Caco-2 (cell line): ENCODE measurements around the gene CXCL3. TPM values are rescaled to one million over a fixed set of nuclear protein-coding genes. Genes with fewer than 3 reads are reported as not detected.

ENCODE experiments used
- BruUV-seq: library from RNA; stranded (reverse); fragments of 400-500 nt; replicated peaks from 2 replicates; lab custom pipeline; 2021; lab: Mats Ljungman, UMichigan
- CTCF ChIA-PET: fragments of 300-600 bp; sonication (Branson Sonifier 250); formaldehyde crosslinking; loops from one replicate; lab custom pipeline; 2022; ENCODE audit warnings: antibody characterized with exemption; lab: Charles Lee
- POLR2A ChIA-PET: fragments of 300-600 bp; sonication (Branson Sonifier 250); formaldehyde crosslinking; loops from one replicate; lab custom pipeline; 2022; ENCODE audit warnings: antibody characterized with exemption; lab: Charles Lee
- DNase-seq, 2 experiments: peaks; one replicate each; pipeline versions ENCODE4 v3.0.0 to v3.0.0-alpha.2; 2020 to 2022
- H3K27me3 ChIP-seq: replicated peaks from 2 replicates; pipeline ENCODE4 v1.6.0; 2011; ENCODE audit warnings: low read length; ENCODE audit not compliant: control insufficient read depth, insufficient read depth
- H3K36me3 ChIP-seq: 2 replicates; pipeline ENCODE4 v1.5.1; 2011; ENCODE audit warnings: low read length; ENCODE audit not compliant: control insufficient read depth, insufficient read depth
- H3K4me1 ChIP-seq: fragments of 250-450 bp; sonication (Bioruptor Pico); 2 replicates; pipeline ENCODE4 v1.5.1; 2020; ENCODE audit warnings: mild to moderate bottlenecking
- H3K4me3 ChIP-seq: 2 replicates; pipeline ENCODE4 v1.5.1; 2011; ENCODE audit warnings: low read depth, mild to moderate bottlenecking, control low read depth, low read length
- H3K9me3 ChIP-seq: fragments of 250-450 bp; sonication (Bioruptor Pico); 2 replicates; pipeline ENCODE4 v1.5.1; 2020; ENCODE audit warnings: mild to moderate bottlenecking, moderate library complexity
- H3K27ac Mint-ChIP-seq: one replicate; pipeline ENCODE4 v1.8.0; 2022; ENCODE audit warnings: mixed read lengths; ENCODE audit not compliant: unreplicated experiment
- H3K27me3 Mint-ChIP-seq: one replicate; pipeline ENCODE4 v1.8.0; 2022; ENCODE audit warnings: mixed read lengths; ENCODE audit not compliant: insufficient read depth, unreplicated experiment
- H3K36me3 Mint-ChIP-seq: one replicate; pipeline ENCODE4 v1.8.0; 2022; ENCODE audit warnings: mild to moderate bottlenecking, mixed read lengths; ENCODE audit not compliant: insufficient read depth, unreplicated experiment
- H3K4me1 Mint-ChIP-seq: one replicate; pipeline ENCODE4 v1.8.0; 2022; ENCODE audit warnings: low read depth, mixed read lengths; ENCODE audit not compliant: unreplicated experiment
- H3K4me3 Mint-ChIP-seq: one replicate; pipeline ENCODE4 v1.8.0; 2022; ENCODE audit warnings: mild to moderate bottlenecking, moderate library complexity, mixed read lengths; ENCODE audit not compliant: unreplicated experiment
- H3K9me3 Mint-ChIP-seq: one replicate; pipeline ENCODE4 v1.8.0; 2022; ENCODE audit warnings: mixed read lengths; ENCODE audit not compliant: unreplicated experiment
- intact Hi-C: fragments of 100-400 bp; cut with micrococcal nuclease; formaldehyde crosslinking; loops from one replicate; pipeline ENCODE4 v1.10.0; 2022; ENCODE audit not compliant: unreplicated experiment
- total RNA-seq: library from RNA; stranded (reverse); gene quantifications from 2 replicates; pipeline ENCODE4 v1.2.3, GENCODE V29; 2022
- TF ChIP-seq, protein P1 (sequence below), 2 experiments: fragments of 200-600 bp in 1 of 2; IDR thresholded peaks; 1 replicate in 1 of 2; 2 replicates in 1 of 2; pipeline versions ENCODE4 v1.5.1 to v1.8.0; 2011 to 2022; ENCODE audit warnings: antibody characterized with exemption in 1 of 2, control low read depth in 1 of 2, inconsistent platforms in 1 of 2, low read depth in 1 of 2, low read length in 1 of 2, mild to moderate bottlenecking in 1 of 2, moderate library complexity in 1 of 2; ENCODE audit not compliant: insufficient read depth in 1 of 2, severe bottlenecking in 1 of 2, unreplicated experiment in 1 of 2

CXCL3 gene
- total RNA-seq, 1 experiment from 2014 or later, result 1.9 TPM

DNA sequence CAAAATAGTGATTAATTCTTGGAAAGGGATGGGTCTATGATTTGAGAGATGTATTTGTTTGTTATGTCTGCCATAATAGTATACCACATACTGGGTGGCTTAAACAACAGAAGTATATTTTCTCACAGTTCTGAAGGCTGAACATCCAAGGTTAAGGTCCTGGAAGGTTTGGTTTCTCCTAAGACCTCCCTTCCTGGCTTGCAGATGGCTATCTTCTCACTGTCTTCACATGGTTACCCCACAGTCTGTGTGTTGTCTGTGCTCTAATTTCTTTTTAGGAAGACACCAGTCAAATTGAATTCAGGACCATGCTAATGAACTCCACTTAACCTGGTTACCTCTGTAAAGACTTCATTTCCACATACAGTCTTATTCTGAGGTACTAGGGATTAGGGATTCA lies 34.9 kb upstream of the CXCL3 start:
- Histone ChIP-seq H3K36me3 (no peaks in the 10 kb centered on the region), H3K9me3 (peaks cover 14% of the 10 kb centered on the region), H3K27me3 (no peaks in the 10 kb centered on the region), H3K4me3 (no peak overlapping the region), H3K4me1 (no peaks in the 10 kb centered on the region)
- no peaks in the 10 kb centered on the region for H3K36me3 Mint-ChIP-seq
- H3K9me3 Mint-ChIP-seq, result no peaks in the 10 kb centered on the region
- intact Hi-C loops, result no loop called here
- no peak for DNase-seq
- no peaks in the 10 kb centered on the region for H3K27me3 Mint-ChIP-seq
- TF ChIP-seq, protein P1, sequence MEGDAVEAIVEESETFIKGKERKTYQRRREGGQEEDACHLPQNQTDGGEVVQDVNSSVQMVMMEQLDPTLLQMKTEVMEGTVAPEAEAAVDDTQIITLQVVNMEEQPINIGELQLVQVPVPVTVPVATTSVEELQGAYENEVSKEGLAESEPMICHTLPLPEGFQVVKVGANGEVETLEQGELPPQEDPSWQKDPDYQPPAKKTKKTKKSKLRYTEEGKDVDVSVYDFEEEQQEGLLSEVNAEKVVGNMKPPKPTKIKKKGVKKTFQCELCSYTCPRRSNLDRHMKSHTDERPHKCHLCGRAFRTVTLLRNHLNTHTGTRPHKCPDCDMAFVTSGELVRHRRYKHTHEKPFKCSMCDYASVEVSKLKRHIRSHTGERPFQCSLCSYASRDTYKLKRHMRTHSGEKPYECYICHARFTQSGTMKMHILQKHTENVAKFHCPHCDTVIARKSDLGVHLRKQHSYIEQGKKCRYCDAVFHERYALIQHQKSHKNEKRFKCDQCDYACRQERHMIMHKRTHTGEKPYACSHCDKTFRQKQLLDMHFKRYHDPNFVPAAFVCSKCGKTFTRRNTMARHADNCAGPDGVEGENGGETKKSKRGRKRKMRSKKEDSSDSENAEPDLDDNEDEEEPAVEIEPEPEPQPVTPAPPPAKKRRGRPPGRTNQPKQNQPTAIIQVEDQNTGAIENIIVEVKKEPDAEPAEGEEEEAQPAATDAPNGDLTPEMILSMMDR (IDR thresholded peaks at IDR 0.05; ENCODE audit: insufficient read depth in 1 of 2, low read depth in 1 of 2, low read length in 1 of 2, severe bottlenecking in 1 of 2, unreplicated experiment in 1 of 2), result no peak
- H3K27ac Mint-ChIP-seq, result no peak overlapping the region
- BruUV-seq, result no TSS peak
- POLR2A ChIA-PET, result no interaction called here
- H3K4me1 Mint-ChIP-seq, result no peaks in the 10 kb centered on the region
- H3K4me3 Mint-ChIP-seq, result no peak overlapping the region
- CTCF ChIA-PET, result no interaction called here

DNA sequence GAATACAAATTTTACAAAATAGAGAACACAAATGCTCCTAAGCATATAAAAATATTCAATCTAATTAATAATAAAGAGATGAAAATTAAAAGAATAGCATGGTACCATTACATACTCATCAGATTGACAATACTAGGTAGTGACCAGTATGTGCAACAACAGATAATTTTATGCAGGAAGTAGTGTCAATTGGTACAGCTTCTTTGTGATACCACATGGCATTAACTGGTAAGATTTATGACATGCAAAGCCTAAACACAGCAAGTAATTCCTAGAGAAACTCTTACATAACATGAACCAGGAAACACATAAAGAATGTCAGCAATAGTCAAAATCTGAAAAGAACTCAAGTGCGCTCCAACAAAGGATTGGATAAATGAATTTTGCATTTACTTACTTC lies 34.2 kb upstream of the CXCL3 start:
- H3K4me1 Mint-ChIP-seq, result no peaks in the 10 kb centered on the region
- H3K9me3 Mint-ChIP-seq, result no peaks in the 10 kb centered on the region
- intact Hi-C loops, result no loop called here
- Histone ChIP-seq H3K4me3 (no peak overlapping the region), H3K9me3 (peaks cover 14% of the 10 kb centered on the region), H3K4me1 (no peaks in the 10 kb centered on the region), H3K27me3 (no peaks in the 10 kb centered on the region), H3K36me3 (no peaks in the 10 kb centered on the region)
- no peak for DNase-seq
- no peaks in the 10 kb centered on the region for H3K27me3 Mint-ChIP-seq
- POLR2A ChIA-PET, result no interaction called here
- no peak overlapping the region for H3K4me3 Mint-ChIP-seq
- H3K27ac Mint-ChIP-seq, result no peak overlapping the region
- CTCF ChIA-PET, result no interaction called here
- H3K36me3 Mint-ChIP-seq, result no peaks in the 10 kb centered on the region
- no TSS peak for BruUV-seq
- TF ChIP-seq, protein P1 (IDR thresholded peaks at IDR 0.05; ENCODE audit: insufficient read depth in 1 of 2, low read depth in 1 of 2, low read length in 1 of 2, severe bottlenecking in 1 of 2, unreplicated experiment in 1 of 2), result no peak

DNA sequence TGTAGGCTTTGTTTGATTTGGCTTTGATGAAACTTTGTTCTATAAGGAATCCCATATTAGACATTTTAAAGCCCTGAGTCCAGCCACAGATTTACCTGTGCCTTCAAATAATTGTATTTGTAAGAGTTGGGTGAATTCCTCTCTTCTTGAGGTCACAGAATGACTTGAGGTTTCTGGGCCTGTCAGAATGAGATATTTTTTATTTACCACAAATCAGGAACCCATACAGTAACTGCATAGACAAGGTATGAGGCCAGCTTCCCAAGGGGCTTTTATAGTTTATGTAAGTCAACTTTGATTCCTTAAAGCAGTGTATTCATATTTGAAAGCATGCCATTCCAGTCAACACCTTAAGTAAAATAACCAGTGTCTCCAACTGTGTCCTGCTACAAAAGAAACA lies 29.1 kb upstream of the CXCL3 start:
- intact Hi-C loops, result no loop called here
- no peaks in the 10 kb centered on the region for H3K27me3 Mint-ChIP-seq
- BruUV-seq, result no TSS peak
- Histone ChIP-seq H3K9me3 (peaks cover 14% of the 10 kb centered on the region), H3K4me3 (no peak overlapping the region), H3K27me3 (no peaks in the 10 kb centered on the region), H3K4me1 (peaks cover 26% of the 10 kb centered on the region), H3K36me3 (no peaks in the 10 kb centered on the region)
- TF ChIP-seq, protein P1 (IDR thresholded peaks at IDR 0.05; ENCODE audit: insufficient read depth in 1 of 2, low read depth in 1 of 2, low read length in 1 of 2, severe bottlenecking in 1 of 2, unreplicated experiment in 1 of 2), result no peak
- H3K27ac Mint-ChIP-seq, result no peak overlapping the region
- CTCF ChIA-PET, result no interaction called here
- DNase-seq, result no peak
- no peaks in the 10 kb centered on the region for H3K36me3 Mint-ChIP-seq
- H3K4me1 Mint-ChIP-seq, result peaks cover 12% of the 10 kb centered on the region
- POLR2A ChIA-PET, result no interaction called here
- no peak overlapping the region for H3K4me3 Mint-ChIP-seq
- no peaks in the 10 kb centered on the region for H3K9me3 Mint-ChIP-seq
